Left cardiac atrium (tissue), 4 donors: Measurements from ENCODE around the gene UBAP1. TPM values are rescaled to one million over a fixed set of nuclear protein-coding genes. Genes with fewer than 3 reads are reported as not detected.
"Not testable (repeated sequence)": the region's sequence is repeated elsewhere in the genome, so short reads cannot be mapped to it uniquely, and the experiment has no call there.

ENCODE experiments used
- ATAC-seq, 2 donors: fragments of 200-7000 bp; cut with Tn5 transposase; one replicate each; pipeline ENCODE4 v1.9.1; 2020; ENCODE audit warnings: mild to moderate bottlenecking in 2 of 2, moderate library complexity in 2 of 2
- DNase-seq: peaks from one replicate; pipeline ENCODE4 v3.0.0-alpha.2; 2020
- intact Hi-C, 2 donors: fragments of 100-400 bp; cut with DNase I; formaldehyde crosslinking; loops; one replicate each; pipeline versions ENCODE4 v1.14.1 to v1.15.1; 2022 to 2023
- total RNA-seq, 2 donors: library from RNA; stranded (reverse); fragmentation: NEBNext Ultra II Directional; extraction: Animal tissue kit (Norgen Biotek cat#: 25700); gene quantifications; one replicate each; pipeline ENCODE4 v1.2.1, GENCODE V29; 2021
- donor health status: DM: no; HTN: yes; CAD: no.
- donor health status: DM: no; HTN: yes; CAD: no; lungs with severe emphysema.
- donor health status: DM: yes; HTN: yes; CAD: no.
- donor health status: Dilated cardiomyopathy.

Gene UBAP1
- total RNA-seq, 2 donors from 2014 or later = 39.9 to 46.0 TPM

DNA sequence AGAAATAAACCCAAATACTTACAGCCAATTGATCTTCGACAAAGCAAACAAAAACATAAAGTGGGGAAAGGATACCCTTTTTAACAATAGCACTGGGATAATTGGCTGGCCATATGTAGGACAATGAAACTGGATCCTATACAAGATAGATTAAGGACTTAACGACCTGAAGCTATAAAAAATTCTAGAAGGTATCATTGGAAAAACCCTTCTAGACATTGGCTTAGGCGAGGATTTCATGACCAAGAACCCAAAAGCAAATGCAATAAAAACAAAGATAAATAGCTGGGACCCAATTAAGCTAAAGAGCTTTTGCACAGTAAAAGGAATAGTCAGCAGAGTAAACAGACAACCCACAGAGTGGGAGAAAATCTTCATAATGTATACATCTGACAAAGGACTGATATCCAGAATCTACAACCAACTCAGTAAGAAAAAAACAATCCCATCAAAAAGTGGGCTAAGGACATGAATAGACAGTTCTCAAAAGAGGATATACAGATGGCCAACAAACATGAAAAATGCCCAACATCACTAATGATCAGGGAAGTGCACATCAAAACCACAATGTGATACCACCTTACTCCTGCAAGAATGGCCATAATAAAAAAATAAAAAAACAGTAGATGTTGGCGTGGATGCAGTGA is 35.6 kb downstream of the UBAP1 start:
- ATAC-seq, DNase-seq, intact Hi-C loops: not testable (repeated sequence)

DNA sequence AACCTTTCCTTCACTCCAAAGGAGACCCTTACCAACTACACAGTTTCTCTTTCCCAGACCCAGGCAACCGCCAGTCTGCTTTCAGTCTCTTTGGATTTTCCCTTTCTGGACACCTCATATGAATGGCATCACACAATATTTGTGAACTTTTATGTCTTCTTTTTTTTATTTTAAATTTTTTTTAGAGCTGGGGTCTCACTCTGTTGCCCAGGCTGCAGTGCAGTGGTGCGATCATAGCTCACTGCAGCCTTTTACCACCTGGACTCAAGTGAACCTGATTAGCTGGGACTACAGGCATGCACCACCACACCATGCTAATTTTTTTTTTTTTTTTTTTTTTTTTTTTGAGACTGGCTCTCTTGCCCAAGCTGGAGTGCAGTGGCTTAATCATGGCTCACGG is 37.5 kb downstream of the UBAP1 start:
- ATAC-seq = no peak
- intact Hi-C loops = no loop called here

DNA sequence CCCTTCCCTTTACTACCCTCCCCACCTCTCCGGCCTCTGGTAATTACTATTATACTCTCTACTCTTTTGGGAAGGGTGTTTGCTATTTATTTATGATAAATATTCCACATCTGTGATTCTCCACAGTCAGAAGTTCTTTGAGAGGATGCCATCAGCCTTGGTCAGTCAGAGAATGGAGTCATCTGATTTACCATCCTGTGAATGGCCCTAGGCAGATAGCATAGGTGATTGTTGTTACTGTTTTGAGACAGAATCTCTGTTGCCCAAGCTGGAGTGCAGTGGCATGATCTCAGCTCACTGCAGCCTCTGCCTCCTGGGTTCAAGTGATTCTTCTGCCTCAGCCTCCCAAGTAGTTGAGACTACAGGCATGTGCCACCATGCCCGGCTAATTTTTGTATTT is 38.2 kb downstream of the UBAP1 start:
- DNase-seq, intact Hi-C loops, ATAC-seq: not testable (repeated sequence)

More for the DNA sequence above, 37.5 kb downstream of the UBAP1 start:
- no peak for DNase-seq

DNA sequence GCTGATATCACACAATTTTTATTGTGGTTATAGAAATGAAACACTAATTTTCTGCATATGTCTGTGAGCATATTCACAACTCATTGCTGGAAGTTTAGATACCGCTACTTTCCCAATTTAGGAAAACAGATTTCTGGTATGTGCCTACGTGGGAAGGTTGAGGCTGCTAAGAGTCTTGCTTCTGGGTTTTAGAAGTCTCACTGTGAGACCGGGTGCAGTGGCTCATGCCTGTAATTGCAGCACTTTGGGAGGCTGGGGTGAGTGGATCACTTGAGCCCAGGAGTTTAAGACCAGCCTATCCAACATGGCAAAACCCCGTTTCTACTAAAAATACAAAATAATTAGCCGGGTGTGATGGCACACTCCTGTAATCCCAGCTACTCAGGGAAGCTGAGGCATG is 39.6 kb downstream of the UBAP1 start:
- no peak for ATAC-seq
- intact Hi-C loops = no loop called here
- DNase-seq = no peak

DNA sequence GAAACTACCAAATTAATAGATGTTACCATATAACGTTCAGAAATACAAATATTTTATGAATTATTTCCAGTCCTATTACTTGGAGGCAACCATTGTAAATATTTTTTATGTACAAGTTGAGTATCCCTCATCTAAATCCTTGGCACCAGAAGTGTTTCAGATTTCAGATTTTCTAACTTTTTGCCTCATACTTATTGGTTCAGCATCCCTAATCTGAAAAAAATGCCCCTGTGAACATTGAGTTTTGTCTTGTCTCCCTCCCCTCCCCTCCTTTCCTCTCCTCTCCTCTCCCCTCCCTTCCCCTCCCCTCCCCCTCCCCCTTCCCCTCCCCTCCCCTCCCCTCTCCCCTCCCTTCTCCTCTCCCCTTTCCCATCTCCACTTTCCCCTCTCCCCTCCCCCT is 40.6 kb downstream of the UBAP1 start:
- intact Hi-C loops = no loop called here
- no peak for DNase-seq
- no peak for ATAC-seq

DNA sequence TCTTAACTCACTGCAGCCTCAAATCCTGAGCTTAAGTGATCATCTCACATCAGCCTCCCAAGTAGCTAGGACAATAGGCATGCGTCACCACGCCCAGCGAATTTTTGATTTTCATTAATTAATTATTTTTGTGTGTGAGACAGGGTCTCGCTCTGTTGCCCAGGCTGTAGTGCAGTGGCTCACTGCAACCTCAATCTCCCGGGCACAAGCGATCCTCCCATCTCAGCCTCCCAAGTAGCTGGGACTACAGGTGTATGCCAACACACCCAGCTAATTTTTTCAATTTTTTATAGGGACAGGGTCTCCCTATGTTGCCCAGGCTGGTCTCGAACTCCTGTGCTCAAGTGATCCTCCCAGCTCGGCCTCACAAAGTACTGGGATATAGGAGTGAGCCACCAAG is 41.4 kb downstream of the UBAP1 start:
- no peak for DNase-seq

DNA sequence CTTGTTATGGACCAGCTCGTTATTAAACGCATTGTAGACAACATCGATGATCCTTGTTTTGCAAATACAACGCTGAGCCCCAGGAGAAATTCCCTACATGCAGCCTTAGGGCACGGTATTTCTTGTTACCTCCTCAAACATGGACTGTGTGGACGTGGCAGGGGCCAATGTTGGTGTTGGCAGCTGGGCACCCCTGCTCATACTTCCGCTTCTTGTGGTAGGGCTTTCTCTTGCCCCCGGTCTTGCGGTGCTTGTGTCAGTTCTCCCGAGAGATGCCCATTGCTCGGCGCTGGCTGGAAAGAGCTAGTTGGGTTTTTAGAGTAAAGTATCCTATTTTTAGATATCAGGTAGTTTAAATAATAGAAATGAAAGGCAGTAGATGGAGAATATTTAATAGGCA is 45.5 kb downstream of the UBAP1 start:
- ATAC-seq (no peak), DNase-seq (no peak)
- intact Hi-C loops = no loop called here

More for the DNA sequence above, 41.4 kb downstream of the UBAP1 start:
- intact Hi-C loops = no loop called here
- ATAC-seq = no peak

DNA sequence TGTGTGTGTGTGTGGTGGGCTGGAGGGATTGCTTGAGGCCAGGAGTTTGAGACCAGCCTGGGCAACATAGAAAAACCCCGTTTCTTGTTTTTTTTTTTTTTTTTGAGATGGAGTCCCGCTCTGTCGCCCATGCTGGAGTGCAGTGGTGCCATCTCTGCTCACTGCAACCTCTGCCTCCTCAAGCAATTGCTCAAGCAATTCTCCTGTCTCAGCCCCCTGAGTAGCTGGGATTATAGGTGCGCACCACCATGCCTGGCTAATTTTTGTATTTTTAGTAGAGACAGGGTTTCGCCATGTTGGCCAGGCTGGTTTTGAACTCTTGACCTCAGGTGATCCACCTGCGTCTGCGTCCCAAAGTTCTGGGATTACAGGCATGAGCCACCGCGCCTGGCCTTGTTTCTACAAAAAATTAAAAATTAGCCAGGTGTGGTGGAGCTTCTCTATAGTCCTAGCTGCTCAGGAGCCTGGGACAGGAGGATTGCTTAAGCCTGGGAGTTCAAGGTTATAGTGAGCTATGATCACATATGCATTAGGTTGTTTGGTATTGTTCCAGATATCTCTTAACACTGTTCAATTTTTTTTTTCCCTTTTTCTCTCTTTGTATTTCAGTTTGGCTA is 47.4 kb downstream of the UBAP1 start:
- ATAC-seq, intact Hi-C loops, DNase-seq: not testable (repeated sequence)

DNA sequence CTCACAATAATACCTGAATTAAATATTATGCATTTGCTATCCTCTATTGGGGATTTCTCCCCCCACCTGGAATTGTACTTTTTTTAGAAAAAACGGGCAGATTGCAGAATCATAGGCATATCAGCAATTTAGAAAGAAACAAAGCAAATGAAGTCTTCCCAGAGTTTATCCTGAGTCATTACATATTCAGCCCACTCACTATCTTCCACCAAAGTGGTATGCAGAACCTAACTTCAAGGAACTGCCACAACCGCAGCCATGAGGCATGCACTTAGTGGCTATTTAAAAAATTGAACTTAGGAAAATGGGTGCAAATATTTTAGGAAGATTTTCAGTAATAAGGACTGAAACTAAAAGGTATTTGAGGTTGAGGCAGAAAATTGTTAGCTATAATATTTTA is 48.6 kb downstream of the UBAP1 start:
- ATAC-seq (no peak), DNase-seq (no peak)
- intact Hi-C loops = no loop called here

DNA sequence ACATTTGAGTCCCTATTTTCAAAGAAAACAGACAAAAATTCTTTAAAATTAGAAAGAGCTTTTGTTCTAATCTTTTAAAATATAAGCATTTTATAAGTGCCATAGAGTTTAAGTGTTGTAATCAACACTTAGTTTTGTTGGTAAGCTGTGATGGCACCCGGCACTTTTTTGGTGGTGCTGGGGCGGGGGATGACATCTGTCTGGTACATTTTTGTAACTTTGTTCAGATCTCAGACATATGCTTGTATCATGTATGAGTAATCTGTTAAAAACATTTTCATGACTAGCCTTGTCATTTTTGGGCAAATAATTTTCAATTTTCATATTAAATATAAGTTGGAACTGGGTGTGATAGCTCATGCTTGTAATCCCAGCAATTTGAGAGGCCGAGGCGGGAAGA is 51.7 kb downstream of the UBAP1 start:
- no peak for ATAC-seq
- DNase-seq = no peak
- intact Hi-C loops = no loop called here

DNA sequence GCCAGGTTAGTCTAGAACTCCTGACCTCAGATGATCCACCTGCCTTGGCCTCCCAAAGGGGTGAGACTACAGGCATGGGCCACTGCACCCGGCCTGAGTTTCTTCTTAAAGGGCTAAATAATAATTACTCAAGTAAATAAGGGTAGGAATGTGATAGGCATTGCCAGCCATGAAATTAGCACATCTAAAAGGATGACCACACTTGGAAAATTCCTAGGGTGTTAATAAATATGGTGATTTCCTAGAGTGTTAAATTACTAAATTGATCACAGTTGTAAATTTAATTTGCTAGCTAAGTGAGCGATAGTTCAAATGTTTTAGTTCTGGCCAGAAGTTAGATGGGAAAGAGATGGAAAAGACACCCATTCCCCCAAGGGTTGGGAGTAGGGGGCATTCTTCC is 53.4 kb downstream of the UBAP1 start:
- no peak for DNase-seq
- ATAC-seq = no peak
- intact Hi-C loops = no loop called here

DNA sequence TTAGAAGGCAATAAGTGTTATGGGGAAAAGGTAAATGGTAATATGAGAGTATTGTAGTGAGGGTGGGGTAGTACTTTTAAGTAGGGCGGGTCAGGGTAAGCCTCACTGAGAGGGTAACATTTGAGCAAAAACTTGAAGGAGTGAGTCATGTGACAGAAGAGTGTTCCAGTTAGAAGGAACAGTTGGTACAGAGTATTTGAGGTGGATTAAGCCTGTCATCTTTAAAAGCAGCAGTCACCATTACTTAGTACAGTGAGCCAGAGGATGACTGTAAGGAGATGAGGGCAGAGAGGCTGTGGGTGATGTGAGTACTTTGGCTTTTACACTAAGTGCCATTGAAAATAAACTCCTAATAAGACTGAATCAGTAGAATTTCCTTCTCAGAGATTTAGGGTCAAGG is 54.8 kb downstream of the UBAP1 start:
- ATAC-seq (peak in 1 of 2 donors; percentile 64), DNase-seq (no peak)
- intact Hi-C loops = no loop called here

DNA sequence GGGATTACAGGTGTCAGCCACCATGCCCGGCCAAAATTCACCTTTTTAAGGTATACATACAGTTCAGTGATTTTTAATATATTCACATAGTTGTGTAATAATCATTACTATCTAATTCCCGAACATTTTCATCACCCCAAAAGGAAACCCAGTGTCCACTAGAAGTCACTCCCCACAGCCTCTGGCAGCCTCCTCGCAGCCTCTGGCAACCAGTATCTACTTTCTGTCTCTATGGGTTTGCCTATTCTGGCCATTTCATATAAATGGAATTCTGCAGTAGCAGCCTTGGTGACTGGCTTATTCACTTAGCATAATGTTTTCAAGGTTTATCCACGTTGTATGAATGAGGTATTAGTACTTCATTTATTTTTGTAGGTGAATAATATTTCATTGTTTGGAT is 59.0 kb downstream of the UBAP1 start:
- DNase-seq (no peak), ATAC-seq (no peak)
- intact Hi-C loops = no loop called here

DNA sequence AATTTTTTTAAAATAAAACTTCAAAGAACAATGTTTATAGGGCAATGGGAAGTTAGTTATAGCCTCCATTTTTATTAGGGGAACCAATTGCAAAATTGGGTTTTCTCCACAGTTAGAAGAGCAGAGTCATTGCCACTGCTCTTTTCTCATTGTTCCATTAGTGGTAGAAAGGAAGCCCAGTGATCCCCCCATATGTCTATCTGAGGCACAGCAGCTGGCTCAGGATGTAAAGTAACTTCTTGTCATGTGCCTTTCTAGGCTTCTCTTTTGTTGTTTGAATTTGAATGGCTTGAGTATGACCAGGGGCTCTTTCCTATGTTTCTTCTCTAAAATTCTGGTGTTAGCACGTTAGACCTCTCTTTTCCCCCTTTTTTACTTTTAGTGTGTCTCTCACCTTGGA is 61.2 kb downstream of the UBAP1 start:
- intact Hi-C loops = loop anchor here in 1 of 2 donors (10.0 kb wide), 1 partner anchor 55 kb away; no protein-coding TSS in a partner anchor
- ATAC-seq (no peak), DNase-seq (no peak)

DNA sequence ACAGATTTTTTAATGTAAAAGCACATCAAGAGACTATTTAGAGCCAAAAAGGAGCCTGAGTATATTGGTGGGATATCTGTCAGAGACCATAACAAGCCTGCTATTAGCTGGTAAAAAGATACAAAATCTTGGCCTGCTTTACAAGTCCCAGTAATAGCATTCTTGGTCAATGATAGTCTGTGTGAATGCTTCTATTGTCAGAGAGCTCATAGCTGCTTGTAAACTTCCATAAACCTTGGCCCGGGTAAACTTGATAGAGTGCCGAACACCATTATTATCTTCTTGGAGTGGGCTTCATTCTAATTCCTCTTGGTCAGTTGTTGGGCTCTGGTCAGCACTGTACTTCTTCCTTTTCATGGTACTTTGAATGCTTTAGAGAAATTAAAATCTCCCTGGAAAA is 64.0 kb downstream of the UBAP1 start:
- DNase-seq (no peak), ATAC-seq (peak; percentile 70 to 76)
- intact Hi-C loops = loop anchor here in 1 of 2 donors (10.0 kb wide), 1 partner anchor 58 kb away; no protein-coding TSS in a partner anchor

DNA sequence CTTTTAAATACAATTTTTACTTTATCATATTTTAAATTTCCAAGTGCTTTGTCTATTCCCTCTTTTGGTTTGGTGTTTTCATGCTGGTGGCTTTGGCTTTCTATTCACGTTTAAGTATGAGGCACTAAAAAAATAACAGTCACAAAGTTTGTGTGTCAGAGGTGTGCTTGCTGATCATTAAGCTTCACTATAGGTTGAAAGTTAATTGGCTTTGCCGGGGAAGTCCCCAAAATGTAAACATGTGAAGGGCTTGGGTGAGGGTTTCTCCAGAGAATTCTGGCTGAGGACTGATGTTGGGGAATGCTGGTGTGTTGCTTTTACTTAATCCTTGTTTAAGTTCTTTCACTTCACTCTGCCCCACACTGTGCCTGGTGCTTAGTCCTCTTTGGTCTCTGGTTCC is 66.4 kb downstream of the UBAP1 start:
- intact Hi-C loops = loop anchor here in 1 of 2 donors (10.0 kb wide), 1 partner anchor 60 kb away; no protein-coding TSS in a partner anchor
- not testable (repeated sequence) for DNase-seq

DNA sequence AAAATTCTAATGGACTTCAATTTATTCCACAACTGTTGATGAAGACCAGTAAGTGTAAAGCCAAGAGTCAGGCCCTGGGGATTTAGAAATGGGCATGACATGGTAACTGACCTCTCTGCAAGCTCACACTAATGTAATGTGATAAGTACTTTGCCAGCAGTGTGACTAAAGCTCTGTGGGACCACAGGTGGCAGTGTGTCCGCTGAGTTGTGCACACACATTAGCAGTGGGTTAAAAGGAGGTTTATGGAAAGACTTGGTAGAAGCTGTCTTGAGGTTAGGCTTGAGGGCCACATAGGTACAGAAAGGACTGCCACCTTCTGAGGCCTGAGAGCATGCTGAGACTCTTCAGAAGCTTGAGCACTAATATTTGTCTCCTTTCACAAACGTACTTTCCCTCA is 67.6 kb downstream of the UBAP1 start:
- DNase-seq (no peak), ATAC-seq (peak in 1 of 2 donors; percentile 16)
- intact Hi-C loops = loop anchor here in 1 of 2 donors (10.0 kb wide), 1 partner anchor 62 kb away; no protein-coding TSS in a partner anchor

More for the DNA sequence above, 66.4 kb downstream of the UBAP1 start:
- not testable (repeated sequence) for ATAC-seq

DNA sequence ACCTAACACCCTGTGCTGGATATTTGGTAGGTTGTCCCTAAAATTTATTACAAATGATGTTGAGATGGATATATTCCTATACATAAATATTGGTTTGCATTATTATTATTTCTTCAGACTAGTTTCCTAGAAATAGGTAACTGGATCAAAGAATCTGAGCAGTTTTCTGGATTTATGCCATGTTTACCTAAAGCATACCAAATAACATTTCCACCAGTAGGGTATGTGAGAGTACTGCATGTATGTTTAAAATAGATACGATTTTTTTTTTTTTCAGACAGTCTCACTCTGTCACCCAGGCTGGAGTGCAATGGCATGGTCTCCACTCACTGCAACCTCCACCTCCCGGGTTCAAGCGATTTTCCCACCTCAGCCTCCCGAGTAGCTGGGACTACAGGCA is 68.9 kb downstream of the UBAP1 start:
- not testable (repeated sequence) for DNase-seq, ATAC-seq
- intact Hi-C loops = loop anchor here in 1 of 2 donors (10.0 kb wide), 1 partner anchor 63 kb away; no protein-coding TSS in a partner anchor

DNA sequence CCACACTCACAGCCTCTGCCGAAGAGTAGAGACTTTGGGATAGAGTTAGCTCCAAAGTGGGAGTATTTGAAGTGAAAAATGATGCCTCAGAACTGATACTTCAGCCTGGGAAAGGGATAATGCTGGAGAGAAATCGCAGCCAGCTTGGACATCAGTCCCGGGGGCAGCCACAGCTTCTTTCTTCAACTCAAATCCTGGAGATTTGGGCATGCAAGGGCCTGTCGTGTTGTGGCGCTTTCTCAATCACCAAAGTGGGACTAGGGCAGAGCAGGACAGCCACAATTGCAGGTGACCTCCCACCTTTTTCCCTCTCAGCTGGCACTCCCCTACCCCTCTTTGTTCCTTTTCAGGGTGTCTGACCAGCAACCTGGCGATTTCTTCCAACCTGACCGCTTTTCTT is 70.4 kb downstream of the UBAP1 start:
- ATAC-seq (no peak), DNase-seq (no peak)
- intact Hi-C loops = loop anchor here in 1 of 2 donors (10.0 kb wide), 1 partner anchor 64 kb away; no protein-coding TSS in a partner anchor

DNA sequence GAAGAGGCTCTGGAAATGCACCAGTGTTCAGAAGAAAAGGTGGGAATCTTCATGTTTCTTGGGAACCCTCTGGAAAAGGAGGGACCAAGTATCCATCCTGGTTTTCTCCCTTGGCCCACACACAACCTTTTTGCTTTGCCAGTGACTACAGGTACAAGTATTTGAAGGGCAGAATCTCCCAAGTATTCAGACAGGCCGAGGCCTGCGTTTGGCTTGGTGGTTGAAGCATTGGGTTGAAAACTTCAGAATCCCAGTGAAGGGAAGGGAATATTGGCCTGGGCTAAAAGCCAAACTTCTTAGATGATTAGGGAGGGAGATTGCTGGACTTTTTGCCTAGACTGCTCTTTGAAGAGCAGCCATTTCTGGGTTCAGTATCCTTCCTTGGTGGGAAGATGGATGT is 71.9 kb downstream of the UBAP1 start:
- intact Hi-C loops = no loop called here
- ATAC-seq (no peak), DNase-seq (no peak)

DNA sequence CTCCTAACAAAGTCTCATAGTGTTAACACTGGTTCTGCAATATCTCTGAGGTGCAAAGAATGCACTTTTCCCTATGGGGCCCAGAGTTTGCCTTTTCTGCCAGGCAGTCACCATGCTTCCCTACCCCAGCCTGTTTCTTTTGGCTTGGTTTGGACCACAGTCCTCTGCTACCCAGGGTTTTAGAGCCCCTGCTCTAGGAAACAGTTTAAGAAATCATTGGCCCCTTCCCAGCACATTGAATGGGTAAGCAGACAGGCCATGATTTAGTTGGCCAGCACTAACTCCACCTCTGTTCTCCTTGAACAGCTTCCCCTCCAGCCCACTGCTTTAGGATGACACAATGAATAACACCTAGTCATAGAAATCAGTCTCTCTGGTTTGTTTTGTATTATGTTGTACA is 73.2 kb downstream of the UBAP1 start:
- DNase-seq (no peak), ATAC-seq (peak; percentile 1 to 7)
- intact Hi-C loops = no loop called here
